HG02884 (cell line): ENCODE measurements around the gene USHBP1.

Source experiments
- ATAC-seq: cut with Tn5 transposase; IDR thresholded peaks from one replicate; pipeline ENCODE4 v1.9.1; 2021; ENCODE audit warnings: mild to moderate bottlenecking, moderate library complexity; ENCODE audit not compliant: unreplicated experiment

USHBP1 gene

DNA sequence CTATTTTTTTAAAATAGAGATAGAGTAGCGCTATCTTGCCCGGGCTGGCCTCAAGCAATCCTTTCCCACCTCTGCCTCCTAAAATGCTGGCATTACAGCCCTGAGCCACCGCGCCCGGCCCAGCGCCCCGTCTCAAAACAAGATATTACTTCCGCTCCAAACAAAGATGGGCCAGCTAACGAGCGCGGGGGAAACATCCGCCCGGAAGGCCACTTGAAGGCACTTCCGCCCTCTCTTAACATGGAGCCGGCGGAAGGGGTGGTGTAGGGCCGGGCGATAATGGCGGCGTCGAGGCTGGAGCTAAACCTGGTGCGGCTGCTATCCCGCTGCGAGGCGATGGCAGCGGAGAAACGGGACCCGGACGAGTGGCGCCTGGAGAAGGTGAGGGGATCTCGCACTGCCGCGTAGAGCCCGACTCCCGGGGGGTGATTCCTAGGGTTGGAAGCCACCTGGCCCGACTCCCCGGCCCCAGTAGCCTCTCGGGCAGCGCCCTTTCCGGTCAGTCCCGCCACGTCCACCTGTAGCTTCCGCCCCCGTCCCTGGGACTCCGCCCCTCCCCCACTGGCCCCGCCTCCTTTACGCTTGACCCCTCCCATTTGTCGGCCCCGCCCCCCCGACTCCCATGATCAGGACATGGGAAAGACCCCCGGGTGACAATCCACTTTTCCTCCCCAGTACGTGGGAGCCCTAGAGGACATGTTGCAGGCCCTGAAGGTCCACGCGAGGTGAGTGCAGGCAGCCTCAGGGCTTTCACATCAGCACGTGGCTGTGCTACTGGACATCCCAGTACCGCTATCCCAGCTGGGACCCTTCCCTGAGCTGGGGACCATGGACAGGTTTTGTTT, 49.2 kb downstream of the USHBP1 start, which contains the start of gene USE1:
Gene USE1 (plus strand): TSS at position 231 of the 845 bp plus-strand sequence. CDS start 49 bp downstream, at position 280.
- peak; percentile 76 for ATAC-seq

DNA sequence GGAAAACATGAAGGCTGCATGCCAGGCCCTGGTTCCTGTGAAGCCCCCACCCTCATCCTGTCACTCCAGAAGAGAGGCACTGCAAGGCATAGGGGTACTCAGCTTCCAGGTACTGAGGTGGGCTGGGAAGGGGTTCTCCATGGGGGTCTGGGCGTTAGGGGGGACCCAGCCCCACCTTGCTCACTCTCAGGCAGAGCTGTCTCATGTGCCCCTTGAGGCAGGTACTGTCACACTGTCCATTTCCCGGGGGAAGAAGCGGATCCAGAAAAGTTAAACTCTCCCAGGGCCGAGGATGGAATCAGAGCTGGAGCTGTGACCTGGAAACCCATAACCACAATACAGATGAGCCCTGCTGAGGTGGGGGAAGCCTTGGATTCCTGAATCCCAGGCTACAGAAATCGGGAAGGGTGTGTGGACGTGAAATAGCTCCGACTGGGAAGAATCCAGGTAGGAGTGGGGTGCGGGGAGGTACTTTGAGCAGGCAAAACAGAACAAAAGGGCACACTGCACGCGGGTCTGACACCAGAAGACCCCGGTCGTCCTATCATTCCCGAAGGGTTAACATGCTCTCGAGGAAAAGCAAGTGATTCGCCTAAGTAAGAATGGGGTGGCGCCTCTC, 49.9 kb downstream of the USHBP1 start:
- ATAC-seq, result no peak

DNA sequence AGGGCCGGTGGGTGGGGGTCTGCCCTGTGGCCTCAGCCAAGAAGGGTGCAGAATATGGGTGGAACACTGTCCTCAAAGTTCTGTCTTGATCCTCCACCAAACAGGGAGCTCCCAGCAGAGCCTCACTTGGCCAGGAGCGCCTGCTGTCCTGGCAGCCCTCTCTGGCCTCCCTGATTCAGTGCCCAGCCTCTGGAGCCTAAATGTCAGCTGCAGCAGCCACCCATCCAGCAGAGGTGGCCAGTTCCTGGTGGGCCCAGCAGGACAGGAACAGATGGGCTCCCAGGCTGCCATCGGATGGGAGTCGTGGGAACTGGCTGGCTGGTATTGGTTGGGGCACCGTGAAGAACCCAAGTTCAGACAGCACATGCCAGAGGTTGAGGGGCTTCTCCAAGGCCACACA, 51.2 kb downstream of the USHBP1 start:
- no peak for ATAC-seq

DNA sequence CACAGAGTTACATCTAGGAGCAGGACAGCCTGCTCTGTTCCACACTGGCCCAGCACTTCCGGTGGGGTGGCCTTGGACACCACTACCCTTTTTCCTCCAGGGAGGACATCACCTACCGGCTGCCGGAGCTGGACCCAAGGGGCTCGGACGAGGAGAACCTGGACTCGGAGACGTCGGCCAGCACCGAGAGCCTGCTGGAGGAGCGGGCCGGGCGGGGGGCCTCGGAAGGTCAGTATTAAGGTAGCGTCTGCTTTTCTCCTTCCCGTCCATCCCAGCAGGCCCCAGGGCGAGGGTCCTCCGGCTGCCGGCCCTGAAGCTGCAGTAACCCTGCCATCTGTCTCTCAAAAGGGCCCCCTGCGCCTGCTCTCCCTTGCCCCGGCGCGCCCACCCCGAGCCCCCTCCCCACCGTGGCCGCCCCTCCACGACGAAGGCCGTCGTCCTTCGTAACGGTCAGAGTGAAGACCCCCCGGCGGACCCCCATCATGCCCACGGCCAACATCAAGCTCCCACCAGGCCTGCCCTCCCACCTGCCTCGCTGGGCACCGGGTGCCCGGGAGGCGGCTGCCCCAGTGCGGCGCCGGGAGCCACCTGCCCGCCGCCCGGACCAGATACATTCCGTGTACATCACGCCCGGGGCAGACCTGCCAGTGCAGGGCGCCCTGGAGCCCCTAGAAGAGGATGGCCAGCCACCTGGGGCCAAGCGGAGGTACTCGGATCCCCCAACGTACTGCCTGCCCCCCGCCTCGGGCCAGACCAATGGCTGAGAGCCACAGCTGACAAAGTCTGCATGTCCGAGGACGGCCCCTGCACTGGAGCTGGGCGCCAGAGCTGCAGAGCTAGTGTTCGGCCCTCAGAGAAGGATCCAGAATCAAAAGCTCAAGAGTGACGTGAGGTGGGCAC, 52.7 kb downstream of the USHBP1 start:
- ATAC-seq, result no peak

DNA sequence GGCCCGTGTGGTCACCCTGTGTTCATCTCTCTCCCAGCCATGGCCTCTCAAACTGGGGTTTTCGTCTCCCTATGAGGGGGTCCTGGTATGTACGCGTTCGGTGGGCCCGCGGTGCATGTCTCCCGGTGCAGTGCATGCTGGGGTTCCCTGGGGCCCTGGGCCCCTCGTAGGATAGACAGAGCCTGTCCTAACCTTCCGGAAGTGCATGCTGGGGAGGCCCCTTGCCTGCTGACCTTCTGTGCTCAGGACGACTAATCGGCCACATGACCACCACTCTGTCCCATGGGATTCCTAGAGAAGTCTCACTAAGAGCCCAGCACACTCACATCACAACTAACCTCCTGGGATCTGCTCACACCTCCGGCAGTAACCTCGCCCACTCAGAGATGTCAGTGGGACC, 54.2 kb downstream of the USHBP1 start:
- no peak for ATAC-seq

DNA sequence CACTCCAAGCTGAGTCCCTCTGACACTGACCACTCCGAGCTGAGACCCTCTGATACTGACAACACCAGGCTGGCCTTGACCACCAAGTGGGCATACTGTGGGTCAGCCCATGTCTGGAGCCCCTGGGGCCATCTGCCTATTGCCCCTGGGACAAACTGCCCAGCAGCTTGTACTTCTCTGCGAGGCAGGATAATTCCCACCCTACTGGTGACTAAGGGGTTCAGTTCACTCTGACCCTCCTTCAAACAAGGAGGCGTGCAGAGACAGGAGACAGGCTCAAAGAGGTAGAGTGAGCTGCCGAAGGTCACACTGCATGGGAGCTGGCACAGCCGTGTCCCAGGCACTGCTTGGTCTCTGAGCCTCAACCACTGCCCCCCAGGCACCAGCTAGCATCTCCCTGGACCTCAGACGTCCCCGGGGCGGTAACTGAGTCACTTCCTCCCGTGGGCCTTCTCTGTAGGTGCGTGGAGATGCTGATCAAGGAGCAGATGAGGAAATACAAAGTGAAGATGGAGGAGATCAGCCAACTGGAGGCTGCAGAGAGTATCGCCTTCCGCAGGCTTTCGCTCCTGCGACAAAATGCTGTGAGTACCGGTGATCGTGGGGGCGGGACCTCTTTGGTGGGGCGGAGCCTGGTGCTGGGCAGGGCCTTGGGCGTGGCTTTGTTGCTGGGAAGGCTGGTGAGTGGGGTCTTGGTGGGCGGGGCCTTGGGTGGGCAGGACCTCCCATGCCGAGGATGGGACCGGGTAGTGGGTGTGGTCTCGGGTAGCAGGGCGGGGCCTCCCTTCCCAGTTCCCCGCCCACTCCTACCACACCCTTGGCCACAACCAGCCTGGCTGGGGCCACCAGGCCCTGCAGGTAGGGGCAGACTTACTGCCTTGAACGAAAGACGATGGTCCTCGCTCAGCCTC, 55.2 kb downstream of the USHBP1 start:
- no peak for ATAC-seq

DNA sequence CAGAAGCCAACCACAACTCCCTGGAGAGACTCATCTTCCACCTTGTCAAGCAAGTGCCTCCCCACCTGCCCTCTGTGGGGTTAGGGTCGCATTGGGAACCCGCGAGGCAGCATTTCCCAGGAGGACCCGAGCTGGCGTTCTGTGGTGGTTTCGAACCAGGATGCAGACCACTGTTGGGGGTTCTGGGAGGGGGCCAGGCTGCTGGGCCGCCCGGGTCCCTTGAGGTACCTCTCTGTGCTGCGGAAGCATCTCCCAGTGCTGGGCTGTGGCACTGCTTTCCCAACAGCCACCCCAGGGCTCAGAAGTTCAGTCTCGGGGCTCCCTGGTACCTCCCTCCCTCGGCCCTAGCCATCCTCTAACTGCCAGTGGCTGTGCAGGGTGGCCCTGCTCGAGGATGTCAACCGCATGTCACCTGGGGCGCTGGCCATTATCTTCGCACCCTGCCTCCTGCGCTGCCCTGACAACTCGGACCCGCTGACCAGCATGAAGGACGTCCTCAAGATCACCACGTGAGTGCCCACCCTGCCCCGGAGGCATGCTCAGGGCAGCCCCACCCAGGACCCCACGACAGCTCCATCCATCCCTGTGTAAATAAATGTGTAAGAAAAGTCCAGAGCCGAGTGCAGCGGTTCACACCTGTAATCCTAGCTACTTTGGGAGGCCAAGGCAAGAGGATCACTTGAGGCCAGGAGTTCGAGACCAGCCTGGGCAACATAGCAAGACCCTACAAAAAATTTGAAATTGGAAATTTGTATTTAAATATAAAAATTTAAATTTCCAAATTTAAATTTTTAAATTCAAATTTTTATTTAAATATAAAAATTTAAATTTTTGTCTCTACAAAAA, 57.6 kb downstream of the USHBP1 start:
- no peak for ATAC-seq

DNA sequence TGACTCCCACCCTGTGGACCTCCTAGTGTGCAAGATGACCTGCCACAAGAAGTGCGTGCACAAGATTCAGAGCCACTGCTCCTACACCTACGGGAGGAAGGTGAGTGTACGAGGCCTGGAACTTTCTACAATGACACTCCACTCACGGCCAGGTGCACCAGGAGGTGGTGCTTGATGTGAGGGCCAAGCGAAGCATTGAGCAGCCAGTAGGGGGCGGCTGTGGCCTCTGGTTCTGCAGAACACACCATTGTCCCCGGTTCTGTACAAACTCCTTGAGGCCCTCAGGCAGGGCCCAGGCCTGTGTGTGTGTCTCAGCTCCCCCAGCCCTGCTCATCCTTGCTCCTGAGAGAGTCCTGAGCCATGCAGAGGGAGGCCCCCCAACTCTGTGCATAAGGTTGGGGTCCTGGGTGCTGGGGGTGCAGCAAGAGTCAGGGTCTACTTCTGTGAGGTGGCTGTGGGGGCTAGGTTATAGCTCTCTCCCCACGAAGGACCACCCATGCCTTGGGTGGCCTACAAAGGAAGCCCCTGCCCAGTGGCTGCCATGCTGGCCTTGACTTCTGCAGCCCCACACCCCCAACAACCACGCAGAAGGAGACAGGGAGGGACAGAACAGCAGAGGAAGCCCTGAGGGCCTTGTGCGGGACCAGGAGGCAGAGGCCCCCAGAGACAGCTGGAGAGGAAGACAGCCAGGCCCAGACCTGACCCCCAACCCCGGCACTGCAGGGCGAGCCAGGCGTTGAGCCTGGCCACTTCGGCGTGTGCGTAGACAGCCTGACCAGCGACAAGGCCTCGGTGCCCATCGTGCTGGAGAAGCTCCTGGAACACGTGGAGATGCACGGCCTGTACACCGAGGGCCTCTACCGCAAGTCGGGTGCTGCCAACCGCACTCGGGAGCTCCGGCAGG, 59.1 kb downstream of the USHBP1 start:
- no peak for ATAC-seq

DNA sequence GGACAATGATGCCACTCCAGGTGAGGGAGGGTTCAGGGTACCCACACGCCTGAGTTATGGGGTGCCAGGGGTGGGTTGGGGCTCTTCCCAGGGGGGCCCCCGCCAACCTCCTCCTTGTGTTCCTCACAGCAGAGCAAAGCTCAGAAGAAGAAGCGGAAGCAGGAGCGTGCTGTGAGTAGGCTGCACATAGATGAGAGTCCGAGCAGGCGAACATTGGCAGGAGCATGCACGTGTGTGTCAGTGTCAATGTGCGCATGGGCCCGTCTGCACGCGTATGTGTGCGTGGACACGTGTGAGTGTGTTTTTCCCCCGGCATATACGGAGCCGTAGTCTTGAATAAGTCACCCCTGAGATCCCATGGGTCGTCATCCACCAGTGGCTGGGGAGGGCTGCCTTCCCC, 61.8 kb downstream of the USHBP1 start:
- ATAC-seq, result no peak

DNA sequence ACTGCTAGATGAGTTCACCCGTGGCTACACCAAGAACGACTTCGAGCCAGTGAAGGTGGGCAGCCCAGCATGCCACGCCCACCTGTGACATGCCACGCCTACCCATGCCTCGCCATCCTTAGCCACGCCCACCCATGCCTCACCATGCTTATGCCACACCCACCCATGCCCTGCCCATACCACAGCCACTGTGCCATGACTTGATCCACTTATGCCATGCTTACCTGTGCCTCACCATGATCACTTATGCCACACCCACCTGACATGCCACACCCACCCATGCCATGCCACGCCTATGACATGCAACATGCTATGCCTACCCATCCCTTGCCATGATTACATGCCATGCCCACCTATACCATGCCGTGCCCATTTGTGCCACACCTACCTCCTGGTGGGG, 62.3 kb downstream of the USHBP1 start:
- no peak for ATAC-seq

DNA sequence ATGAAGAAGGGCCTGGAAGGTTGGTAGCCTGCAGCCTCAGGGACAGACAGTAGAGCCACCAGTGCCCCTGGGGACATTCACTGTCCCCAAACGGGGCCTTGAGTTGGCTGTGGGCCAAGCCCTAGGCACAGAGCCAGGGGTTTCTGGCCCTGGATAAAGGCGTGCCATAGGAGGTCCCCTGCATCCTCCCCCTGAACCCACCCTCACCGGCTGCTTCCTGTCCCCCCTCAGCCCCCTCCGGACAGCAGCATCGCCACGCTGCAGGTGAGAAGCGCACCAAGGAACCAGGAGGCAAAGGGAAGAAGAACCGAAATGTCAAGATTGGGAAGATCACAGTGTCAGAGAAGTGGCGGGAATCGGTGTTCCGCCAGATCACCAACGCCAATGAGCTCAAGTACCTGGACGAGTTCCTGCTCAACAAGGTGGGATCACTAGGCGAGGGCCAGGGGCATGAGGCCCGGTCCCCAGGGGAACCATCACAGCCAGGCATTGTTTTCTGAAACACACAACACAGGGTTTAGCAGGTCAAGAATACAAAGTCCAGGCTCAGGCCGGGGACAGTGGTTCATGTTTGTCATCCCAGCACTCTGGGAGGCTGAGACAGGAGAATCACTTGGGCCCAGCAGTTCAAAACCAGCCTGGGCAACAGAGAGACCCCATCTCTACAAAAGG, 64.0 kb downstream of the USHBP1 start:
- ATAC-seq, result no peak
